AML-193 (cell line): ENCODE measurements around the gene LIN37.
"Not testable (repeated sequence)": the region's sequence is repeated elsewhere in the genome, so short reads cannot be mapped to it uniquely, and the experiment has no call there.

ENCODE experiments used
- DNase-seq, 2 experiments: peaks; one replicate each; lab custom pipeline; 2025; lab: John Stamatoyannopoulos, UW

The LIN37 gene

DNA sequence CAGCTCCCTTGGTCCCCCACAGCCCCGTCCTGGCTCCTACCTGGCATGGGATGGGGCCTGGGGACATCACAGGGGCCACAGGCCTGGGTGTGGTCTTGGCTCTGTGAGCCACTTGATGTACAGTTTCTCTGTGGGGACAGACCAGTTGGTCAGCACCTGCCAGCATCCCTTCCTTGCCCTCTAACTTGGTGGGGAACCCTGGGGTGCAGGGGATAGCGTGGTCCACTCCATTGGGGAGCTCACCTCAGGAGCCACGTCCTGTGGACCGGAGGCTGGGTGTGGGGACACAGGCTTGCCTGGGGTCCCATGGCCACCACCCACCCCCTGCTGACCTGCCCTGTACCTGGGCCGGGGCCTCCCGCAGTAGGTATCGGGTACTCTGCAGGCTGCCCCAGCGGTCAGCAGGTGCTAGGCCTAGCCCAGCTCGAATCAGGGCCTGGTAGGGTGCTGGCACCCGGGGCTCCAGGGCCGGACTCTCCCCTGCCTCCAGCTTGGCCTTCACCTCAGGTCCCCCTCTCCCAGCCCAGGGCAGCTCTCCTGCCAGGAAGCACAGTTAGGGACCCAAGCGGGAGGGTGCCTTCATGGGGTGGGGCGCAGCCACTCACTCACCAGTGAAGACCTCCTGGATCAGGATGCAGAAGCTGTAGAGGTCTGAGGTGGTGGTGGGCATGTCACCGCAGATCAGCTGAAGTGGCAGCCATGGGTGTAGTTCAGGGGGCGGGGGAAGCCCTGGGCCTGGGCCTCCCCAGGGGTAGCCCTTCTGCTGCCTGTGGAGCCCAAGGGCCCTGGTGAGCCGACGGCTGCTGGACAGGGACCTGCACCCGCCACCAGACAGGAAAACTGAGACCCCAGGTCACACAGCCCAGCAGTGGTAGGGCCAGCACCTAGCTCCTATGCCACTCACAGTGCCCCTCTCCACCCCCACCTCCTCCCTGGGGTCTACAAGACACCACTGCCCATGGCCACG is 41.9 kb downstream of the LIN37 start:
- no peak for DNase-seq

DNA sequence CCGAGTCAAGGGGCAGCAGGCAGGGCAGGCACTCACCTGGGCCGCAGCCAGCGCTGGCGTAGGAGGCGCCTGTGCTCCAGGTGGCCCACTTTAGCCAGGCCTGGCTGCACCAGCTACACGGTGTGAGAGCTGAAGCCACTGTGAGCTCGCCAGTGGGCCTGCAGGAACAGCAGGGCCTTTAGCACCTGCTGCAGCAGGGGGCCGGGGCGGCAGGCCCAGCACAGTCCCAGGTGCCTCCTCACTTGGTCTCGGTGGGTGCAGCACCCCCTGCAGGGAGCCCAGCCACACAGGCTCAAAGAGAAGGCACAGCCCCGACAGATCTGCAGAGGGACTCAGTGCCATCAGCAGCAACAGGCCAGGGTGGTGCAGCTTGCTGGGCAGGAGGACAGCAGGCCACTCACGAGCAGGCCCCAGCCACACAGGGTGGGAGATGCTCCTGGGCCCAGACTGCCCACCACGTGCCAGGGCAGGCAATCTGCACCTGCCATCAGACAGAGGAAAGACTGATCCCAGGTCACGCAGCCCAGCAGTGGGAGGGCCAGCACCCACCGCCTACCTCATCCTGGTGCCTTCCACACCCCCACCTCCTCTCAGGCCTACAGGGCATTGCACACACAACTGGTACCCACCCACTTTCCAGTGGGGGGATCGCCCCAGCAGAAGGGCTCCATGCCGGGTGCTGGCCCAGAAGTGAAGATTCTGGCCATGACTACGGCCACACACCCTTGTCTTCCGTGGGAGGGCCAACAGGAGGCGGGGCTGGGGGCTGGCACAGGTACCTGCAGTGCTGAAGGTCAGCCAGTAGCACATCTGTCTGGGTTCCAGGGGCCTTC is 42.8 kb downstream of the LIN37 start:
- no peak for DNase-seq

DNA sequence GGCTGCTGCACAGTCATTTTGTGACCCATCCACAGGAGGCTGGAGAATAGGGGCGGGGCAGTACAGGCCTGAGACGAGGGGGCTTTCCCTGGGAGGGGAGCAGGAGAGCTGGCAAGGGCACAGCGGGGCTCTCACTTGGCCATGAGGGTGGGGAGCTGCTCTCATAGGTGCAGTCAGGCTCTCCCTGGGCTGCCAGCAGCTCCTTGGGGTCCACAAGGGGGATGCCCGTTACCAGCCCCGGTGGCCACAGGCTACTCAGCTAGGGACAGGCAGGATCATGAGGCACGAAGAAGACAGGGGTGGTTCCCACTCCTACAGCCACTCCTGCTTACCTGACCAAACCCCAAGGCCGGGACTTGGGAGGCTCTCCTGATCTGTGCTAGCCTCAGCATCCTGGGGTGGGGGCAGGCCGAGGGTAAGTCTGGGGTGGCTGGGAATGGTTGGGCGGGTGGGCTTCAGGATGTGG is 43.5 kb downstream of the LIN37 start:
- no peak for DNase-seq

DNA sequence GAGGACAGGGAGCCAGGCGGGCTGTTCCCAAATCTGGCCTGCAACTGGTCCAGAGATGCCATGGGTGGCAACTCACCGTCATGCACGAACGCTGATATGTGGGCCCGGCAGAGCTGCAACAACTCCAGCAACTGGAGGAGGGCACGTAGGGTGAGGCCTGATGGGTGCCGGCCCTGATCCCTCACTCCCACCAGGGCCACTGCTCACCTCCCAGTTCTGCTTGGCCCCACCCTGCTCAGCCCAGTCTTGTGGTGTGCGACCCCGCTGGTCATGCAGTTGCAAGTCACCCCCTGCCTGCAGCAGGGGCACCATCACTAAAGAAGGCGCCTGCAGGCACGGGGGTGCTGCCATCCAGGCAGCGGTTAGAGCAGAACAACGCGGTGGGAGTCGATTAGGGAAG is 43.9 kb downstream of the LIN37 start:
- no peak for DNase-seq

DNA sequence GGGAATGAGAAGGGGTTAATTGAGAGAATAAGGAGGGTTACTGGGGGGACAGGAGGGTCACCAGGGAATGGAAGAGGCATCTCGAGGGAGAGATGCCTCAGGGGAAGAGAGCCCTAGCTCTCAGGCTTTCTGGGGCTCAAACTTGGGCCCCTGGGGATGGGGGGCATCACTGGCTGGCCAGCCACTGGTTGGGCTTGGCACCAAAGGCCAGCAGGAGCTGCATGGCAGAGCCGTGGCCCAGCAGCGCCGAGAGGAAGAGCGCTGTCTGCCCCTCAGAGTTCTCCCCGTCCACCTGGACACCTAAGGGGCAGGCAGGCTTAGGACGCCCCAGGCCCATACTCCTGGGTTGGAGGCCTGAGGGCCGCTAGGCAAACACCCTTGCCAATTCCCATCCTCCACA is 44.5 kb downstream of the LIN37 start:
- no peak for DNase-seq

DNA sequence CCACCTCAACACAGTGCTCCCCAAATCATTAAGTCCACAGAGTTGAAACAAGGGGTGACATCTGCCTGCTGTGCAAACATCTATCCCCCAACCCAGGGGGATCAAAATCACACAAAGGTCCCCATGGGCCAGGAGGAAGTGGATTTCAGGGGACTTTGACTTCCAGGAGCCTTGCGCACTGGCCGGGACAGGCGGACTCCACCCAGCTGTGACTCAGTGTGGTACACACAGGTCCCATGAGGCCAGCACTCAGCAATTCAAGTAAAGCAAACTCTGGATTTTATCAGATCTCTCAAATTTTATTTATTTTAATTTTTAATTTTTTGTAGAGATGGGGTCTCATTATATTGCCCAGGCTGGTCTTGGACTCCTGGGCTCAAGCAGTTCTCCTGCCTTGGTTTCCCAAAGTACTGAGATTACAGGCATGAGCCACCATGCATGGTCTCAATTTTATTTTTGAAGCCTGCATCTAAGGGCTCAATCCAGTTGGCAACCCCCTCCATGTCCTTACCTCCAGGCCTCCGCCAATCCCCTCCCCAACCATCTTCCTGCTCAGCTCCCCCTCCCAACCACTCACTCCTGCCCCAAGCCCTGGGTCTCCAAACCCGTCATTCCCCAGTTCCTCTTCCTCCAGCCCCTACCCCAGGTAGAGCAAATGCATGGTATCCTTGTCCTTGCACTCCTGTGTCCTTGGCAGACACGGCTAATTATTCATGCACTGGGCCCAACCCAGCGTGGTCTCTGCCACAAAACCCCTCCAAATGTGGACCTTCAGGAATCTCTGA is 45.2 kb downstream of the LIN37 start:
- no peak for DNase-seq

DNA sequence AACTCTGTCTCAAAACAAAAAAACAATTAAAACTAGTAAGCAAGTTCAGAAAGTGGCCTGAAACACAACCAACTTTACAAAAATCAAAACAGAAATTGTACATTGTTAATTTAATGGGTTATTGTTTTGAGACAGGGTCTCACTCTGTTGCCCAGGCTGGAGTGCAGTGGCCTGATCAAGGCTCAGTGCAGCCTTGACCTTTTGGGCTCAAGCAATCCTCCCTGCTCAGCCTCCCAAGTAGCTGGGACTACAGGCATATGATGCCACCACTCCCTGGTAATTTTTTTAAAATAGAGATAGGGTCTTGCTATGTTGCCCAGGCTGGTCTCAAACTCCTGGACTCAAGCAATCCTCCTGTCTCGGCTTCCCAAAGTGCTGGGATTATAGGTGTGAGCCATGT is 47.2 kb downstream of the LIN37 start:
- DNase-seq: not testable (repeated sequence)

DNA sequence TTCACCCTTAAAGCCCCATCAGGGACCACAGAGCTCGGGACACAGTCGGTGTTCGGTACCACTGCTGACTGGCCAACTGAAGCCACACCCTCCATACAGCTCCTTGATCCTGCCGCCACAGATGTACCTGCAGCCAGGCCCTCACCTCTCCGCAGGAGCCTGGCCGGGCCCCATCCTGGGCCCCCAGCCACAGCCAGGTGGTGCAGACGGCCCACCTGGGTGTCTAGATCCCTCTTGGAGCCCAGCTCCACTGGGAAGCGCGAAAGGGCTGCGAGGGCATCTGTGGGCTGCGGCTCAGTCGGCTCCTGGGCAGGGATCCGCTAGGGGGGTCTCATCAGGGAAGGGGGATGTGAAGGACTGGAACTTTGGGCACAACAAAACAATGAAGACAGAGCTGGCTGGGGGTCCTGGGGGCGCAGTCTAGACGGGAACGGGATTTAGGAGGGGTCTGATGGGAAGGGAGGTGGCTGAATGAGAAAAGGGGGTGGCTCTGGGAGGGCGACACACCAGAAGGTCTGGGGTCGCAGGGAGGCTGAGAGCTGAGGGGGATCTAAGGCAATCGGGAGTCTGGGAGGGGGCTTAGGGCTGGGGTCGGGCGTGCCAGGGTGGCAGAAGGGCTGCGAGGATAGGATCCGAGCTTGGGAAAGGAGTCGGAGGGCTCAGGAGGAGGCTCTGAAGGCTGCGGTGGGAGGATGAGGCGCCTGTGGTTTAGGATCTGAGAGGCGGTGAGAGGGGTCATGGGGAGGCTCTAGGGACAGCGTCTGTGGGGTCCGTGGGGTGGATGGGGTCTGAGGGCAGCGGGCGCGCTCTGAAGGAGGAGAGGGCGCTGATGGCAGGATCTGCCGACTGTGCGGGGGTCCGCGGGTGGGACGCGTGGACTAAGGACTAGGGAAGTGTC is 48.5 kb downstream of the LIN37 start:
- no peak for DNase-seq

DNA sequence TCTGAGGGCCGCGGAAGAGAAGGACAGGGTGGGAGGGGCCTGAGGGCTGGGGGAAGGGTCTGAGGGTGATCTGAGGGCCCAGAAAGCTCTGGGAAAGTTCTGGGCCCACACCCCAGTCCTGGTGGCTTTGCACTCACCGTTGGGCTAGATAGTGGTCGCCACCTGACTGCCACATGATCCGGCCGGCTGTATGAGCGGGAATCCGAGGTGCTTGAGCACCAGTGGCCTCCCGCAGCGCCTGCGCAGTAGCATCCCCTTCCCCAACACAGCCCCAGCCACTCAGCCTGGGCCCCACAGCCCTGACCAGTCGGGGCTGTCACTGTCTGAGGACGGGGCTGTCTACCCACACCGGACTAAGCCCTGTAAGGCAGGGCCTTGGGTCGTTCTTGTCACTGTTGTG is 49.3 kb downstream of the LIN37 start:
- DNase-seq: no peak

DNA sequence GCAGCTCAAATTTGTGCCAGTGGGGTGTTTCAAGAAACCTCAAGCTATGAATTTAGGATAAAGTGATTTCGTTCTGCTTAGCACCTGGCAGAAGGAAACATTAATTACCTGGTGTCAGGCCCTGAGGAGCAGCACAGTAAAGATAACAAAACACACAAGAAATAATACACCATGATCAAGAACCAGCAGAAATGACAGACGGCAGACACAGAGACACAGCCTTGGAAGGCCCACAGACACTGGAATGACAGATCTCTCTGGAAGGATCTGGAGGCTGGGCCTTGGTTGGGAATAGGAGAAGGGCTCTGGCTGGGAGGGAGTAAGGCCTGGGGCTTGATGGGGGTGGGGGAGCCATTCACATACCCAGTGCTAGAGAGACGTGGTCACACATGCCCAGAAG is 53.5 kb downstream of the LIN37 start:
- no peak for DNase-seq
